Smooth muscle cell (in vitro differentiated cells): ENCODE data around the gene TRAK2. TPM values are rescaled to one million over a fixed set of nuclear protein-coding genes. Genes with fewer than 3 reads are reported as not detected.

Source experiments
- DNase-seq: peaks from one replicate; lab custom pipeline; 2025; ENCODE audit not compliant: unreplicated experiment; lab: John Stamatoyannopoulos, UW
- H2AFZ ChIP-seq: fragments of 200-600 bp; sonication (generic); 2 replicates; pipeline ENCODE4 v1.6.0; 2016; ENCODE audit warnings: antibody characterized with exemption, low read depth, mild to moderate bottlenecking
- H3F3A ChIP-seq: fragments of 200-600 bp; sonication (generic); 2 replicates; pipeline ENCODE4 v1.6.0; 2017; ENCODE audit warnings: antibody characterized with exemption, low read depth
- H3K27ac ChIP-seq: fragments of 200-600 bp; sonication (generic); 2 replicates; pipeline ENCODE4 v1.5.1; 2016; ENCODE audit warnings: low read depth, mild to moderate bottlenecking
- H3K27me3 ChIP-seq: fragments of 200-600 bp; sonication (generic); 2 replicates; pipeline ENCODE4 v1.6.1; 2016; ENCODE audit warnings: low read depth, mild to moderate bottlenecking
- H3K36me3 ChIP-seq: fragments of 200-600 bp; sonication (generic); 2 replicates; pipeline ENCODE4 v1.5.1; 2016; ENCODE audit warnings: low read depth
- H3K4me1 ChIP-seq: fragments of 200-600 bp; sonication (generic); 2 replicates; pipeline ENCODE4 v1.5.1; 2016; ENCODE audit warnings: low read depth
- H3K4me2 ChIP-seq: fragments of 200-600 bp; sonication (generic); 2 replicates; pipeline ENCODE4 v1.6.0; 2016; ENCODE audit warnings: mild to moderate bottlenecking
- H3K4me3 ChIP-seq: fragments of 200-600 bp; sonication (generic); 2 replicates; pipeline ENCODE4 v1.5.1; 2016; ENCODE audit warnings: mild to moderate bottlenecking
- H3K79me2 ChIP-seq: fragments of 200-600 bp; sonication (generic); 2 replicates; pipeline ENCODE4 v1.6.0; 2016; ENCODE audit warnings: low read depth, mild to moderate bottlenecking
- H3K9ac ChIP-seq: fragments of 200-600 bp; sonication (generic); 2 replicates; pipeline ENCODE4 v1.6.0; 2016; ENCODE audit warnings: low read depth
- H3K9me3 ChIP-seq: fragments of 200-600 bp; sonication (generic); replicated peaks from 2 replicates; pipeline ENCODE4 v1.5.1; 2016; ENCODE audit warnings: low read depth
- H4K20me1 ChIP-seq: fragments of 200-600 bp; sonication (generic); 2 replicates; pipeline ENCODE4 v1.6.0; 2016; ENCODE audit warnings: low read depth
- WGBS: methylation state at CpG from one replicate; pipeline ENCODE4 v1.1.7; 2016; ENCODE audit warnings: low lambda C conversion rate; 5-methylcytosine and 5-hydroxymethylcytosine counted together
- polyA plus RNA-seq: library from polyadenylated mRNA; unstranded; fragments of >200 nt; fragmentation: Nextera tagmentation; extraction: Ambion mirVana; gene quantifications from 2 replicates; pipeline ENCODE4 v1.2.1, GENCODE V29; 2016
- total RNA-seq: library from RNA; depleted of rRNA; stranded (reverse); fragments of >200 nt; gene quantifications from 2 replicates; pipeline ENCODE4 v1.2.3, GENCODE V29; 2014
- TF ChIP-seq, protein P1 (sequence below): fragments of 200-600 bp; sonication (generic); IDR thresholded peaks from 2 replicates; pipeline ENCODE4 v1.5.1; 2017; ENCODE audit warnings: borderline replicate concordance, mild to moderate bottlenecking, antibody characterized with exemption; ENCODE audit not compliant: insufficient read depth, poor library complexity, severe bottlenecking

Gene TRAK2
- total and polyA plus RNA-seq, 2 experiments from 2014 or later: 6.3 to 15.7 TPM

DNA sequence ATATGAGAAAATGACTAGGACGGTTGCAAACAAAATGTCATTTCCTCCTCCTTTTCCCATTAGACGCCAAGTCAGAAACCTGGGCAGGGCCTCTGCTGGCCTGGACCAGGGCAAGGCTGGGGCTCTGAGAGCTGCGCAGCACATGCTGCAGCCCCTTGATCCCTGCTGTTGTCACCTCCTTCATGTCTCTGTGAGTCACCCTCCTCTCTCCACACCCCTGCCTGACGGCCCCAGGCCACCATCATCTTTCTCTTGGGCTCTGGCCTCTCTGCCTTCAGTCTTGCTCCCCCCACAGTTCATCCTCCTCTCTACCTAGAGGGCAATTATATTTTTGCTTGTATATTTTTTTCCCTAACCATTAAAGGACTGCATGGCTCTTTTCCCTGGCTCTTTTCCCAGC is 104.1 kb downstream of the TRAK2 start:
- WGBS: 54% methylated on average over 4 of the region's 4 CpGs
- no peaks in the 10 kb centered on the region for H3K4me1 ChIP-seq
- no peaks in the 10 kb centered on the region for H3K27me3 ChIP-seq
- H4K20me1 ChIP-seq: no peaks in the 10 kb centered on the region
- no peak for DNase-seq
- no peak overlapping the region for H3K4me2 ChIP-seq
- no peak overlapping the region for H2AFZ ChIP-seq
- H3K9me3 ChIP-seq: no peaks in the 10 kb centered on the region
- no peaks in the 10 kb centered on the region for H3F3A ChIP-seq
- no peaks in the 10 kb centered on the region for H3K36me3 ChIP-seq
- no peaks in the 10 kb centered on the region for H3K79me2 ChIP-seq
- no peak overlapping the region for H3K4me3 ChIP-seq
- H3K9ac ChIP-seq: no peak overlapping the region
- no peak overlapping the region for H3K27ac ChIP-seq
- TF ChIP-seq, protein P1, sequence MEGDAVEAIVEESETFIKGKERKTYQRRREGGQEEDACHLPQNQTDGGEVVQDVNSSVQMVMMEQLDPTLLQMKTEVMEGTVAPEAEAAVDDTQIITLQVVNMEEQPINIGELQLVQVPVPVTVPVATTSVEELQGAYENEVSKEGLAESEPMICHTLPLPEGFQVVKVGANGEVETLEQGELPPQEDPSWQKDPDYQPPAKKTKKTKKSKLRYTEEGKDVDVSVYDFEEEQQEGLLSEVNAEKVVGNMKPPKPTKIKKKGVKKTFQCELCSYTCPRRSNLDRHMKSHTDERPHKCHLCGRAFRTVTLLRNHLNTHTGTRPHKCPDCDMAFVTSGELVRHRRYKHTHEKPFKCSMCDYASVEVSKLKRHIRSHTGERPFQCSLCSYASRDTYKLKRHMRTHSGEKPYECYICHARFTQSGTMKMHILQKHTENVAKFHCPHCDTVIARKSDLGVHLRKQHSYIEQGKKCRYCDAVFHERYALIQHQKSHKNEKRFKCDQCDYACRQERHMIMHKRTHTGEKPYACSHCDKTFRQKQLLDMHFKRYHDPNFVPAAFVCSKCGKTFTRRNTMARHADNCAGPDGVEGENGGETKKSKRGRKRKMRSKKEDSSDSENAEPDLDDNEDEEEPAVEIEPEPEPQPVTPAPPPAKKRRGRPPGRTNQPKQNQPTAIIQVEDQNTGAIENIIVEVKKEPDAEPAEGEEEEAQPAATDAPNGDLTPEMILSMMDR: no peak

DNA sequence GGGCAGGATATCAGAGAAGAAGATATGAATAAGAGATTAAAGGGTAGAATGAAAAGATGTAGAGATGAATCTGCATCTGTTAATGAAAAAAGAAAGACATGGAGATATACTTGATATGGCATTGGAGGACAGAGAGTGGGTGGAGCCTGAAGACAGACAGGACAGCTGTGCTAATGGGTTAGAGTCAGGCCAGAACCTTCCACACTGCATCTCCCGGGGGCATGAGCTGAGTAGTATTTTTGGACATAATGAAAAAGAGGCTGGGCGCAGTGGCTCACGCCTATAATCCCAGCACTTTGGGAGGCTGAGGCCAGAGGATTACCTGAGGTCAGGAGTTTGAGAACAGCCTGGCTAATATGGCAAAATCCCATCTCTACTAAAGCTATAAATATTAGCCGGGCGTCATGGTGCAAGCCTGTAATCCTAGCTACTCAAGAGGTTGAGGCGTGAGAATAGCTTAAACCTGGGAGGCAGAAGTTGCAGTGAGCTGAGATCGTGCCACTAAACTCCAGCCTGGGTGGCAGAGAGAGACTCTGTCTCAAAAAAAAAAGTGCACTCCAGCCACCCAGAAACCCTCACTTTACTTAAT is 105.5 kb downstream of the TRAK2 start:
- Histone ChIP-seq H3K27ac (no peak overlapping the region), H3K4me2 (no peak overlapping the region), H3K4me1 (no peaks in the 10 kb centered on the region), H3K9ac (no peak overlapping the region), H3K36me3 (no peaks in the 10 kb centered on the region), H3K79me2 (no peaks in the 10 kb centered on the region), H2AFZ (no peak overlapping the region), H3F3A (no peaks in the 10 kb centered on the region), H3K9me3 (no peaks in the 10 kb centered on the region), H4K20me1 (no peaks in the 10 kb centered on the region), H3K27me3 (no peaks in the 10 kb centered on the region), H3K4me3 (no peak overlapping the region)
- TF ChIP-seq, protein P1: no peak
- no peak for DNase-seq
- WGBS: 82% methylated on average over 7 of the region's 7 CpGs

DNA sequence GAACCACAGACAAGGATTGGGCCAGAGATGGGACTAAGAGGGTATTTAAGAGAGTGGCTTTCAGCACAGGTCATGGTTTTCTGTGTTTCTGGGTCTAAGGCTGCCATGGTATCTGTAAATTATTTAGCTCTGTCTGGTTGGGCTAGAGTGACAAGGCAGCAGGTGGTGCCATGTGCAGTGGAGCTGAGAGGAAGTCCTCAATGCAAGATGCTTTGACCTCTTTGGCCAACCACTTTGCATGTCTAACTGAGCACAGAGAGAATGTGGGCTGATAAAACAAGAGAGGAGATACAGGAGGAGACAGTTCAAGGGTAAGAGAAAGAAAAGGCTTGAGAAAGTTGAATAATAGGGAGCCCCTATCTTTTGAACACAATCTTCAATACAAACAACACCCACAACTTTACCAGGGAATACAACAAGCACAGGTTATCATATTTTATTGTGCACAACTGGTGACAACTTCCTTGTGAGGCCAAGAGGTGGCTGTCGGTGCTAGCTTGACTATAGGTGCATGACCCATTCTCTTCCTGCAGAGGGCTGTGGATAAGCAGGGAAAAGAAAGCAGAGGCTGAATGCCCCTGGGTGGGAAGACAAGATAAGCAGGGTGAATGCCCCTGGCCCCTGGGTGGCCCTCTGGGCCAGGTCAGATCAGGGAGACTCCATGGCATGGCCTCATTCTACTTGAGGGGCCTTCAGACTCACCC is 106.4 kb downstream of the TRAK2 start:
- no peaks in the 10 kb centered on the region for H3K4me1 ChIP-seq
- TF ChIP-seq, protein P1: no peak
- H3F3A ChIP-seq: no peaks in the 10 kb centered on the region
- no peaks in the 10 kb centered on the region for H4K20me1 ChIP-seq
- H3K27me3 ChIP-seq: no peaks in the 10 kb centered on the region
- no peak overlapping the region for H2AFZ ChIP-seq
- no peak overlapping the region for H3K9ac ChIP-seq
- no peak for DNase-seq
- 50% methylated on average over 1 of the region's 1 CpG for WGBS
- H3K79me2 ChIP-seq: no peaks in the 10 kb centered on the region
- H3K9me3 ChIP-seq: no peaks in the 10 kb centered on the region
- H3K27ac ChIP-seq: no peak overlapping the region
- no peak overlapping the region for H3K4me3 ChIP-seq
- H3K4me2 ChIP-seq: no peak overlapping the region
- no peaks in the 10 kb centered on the region for H3K36me3 ChIP-seq

DNA sequence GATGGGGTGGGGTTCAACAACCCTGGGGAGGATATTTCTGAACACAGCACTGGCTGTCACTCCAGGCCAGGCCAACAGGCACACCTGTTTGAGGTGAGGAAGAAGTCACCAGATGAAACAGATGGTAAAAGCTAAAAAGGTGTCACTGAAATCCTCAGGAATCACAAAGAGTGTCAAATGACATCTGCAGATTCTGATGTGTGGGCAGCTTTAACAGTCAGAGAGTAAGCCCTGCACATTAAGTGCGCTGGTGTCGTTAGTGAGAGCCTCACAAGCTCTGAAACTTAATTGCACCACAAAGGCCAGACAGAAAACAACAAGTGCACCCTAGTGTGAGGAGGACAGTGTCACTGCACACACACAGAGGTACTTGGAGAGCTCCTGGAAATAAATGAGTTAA is 107.7 kb downstream of the TRAK2 start:
- H3K36me3 ChIP-seq: no peaks in the 10 kb centered on the region
- no peak overlapping the region for H3K4me2 ChIP-seq
- H2AFZ ChIP-seq: no peak overlapping the region
- no peaks in the 10 kb centered on the region for H3K79me2 ChIP-seq
- DNase-seq: no peak
- H3F3A ChIP-seq: no peaks in the 10 kb centered on the region
- no peaks in the 10 kb centered on the region for H3K4me1 ChIP-seq
- H3K4me3 ChIP-seq: no peak overlapping the region
- TF ChIP-seq, protein P1: no peak
- no peak overlapping the region for H3K9ac ChIP-seq
- no peaks in the 10 kb centered on the region for H4K20me1 ChIP-seq
- H3K9me3 ChIP-seq: no peaks in the 10 kb centered on the region
- no peaks in the 10 kb centered on the region for H3K27me3 ChIP-seq
- 82% methylated on average over 2 of the region's 2 CpGs for WGBS
- no peak overlapping the region for H3K27ac ChIP-seq
